Keratinocyte (primary cell): Measurements from ENCODE around the gene IRAK3. TPM values are rescaled to one million over a fixed set of nuclear protein-coding genes. Genes with fewer than 3 reads are reported as not detected.

Source experiments
- DNase-seq: peaks from one replicate; pipeline ENCODE4 v3.0.0-alpha.2; 2011; ENCODE audit warnings: low read depth, missing footprints, low spot score
- FAIRE-seq: peaks from 2 replicates; lab custom pipeline; 2011; peaks lifted over from hg19 to GRCh38; lab: Jason Lieb, UNC
- H2AFZ ChIP-seq: 2 replicates; pipeline ENCODE4 v1.6.0; 2012; ENCODE audit warnings: low read length, control low read depth, inconsistent platforms; ENCODE audit not compliant: control insufficient read depth
- H3K27ac ChIP-seq: 2 replicates; pipeline ENCODE4 v1.5.1; 2011; ENCODE audit warnings: low read length; ENCODE audit not compliant: control insufficient read depth, insufficient read depth
- H3K27me3 ChIP-seq: 3 replicates; pipeline ENCODE4 v1.6.0; 2011; ENCODE audit warnings: low read length; ENCODE audit not compliant: control insufficient read depth, insufficient read depth; ENCODE audit errors: extremely low read depth
- H3K36me3 ChIP-seq, 2 experiments: 2 replicates in 1 of 2; 3 replicates in 1 of 2; pipeline ENCODE4 v1.5.1; 2011; ENCODE audit warnings: low read length in 2 of 2, mild to moderate bottlenecking in 1 of 2; ENCODE audit not compliant: control insufficient read depth in 2 of 2, insufficient read depth in 2 of 2; ENCODE audit errors: extremely low read depth in 1 of 2
- H3K4me1 ChIP-seq: 3 replicates; pipeline ENCODE4 v1.5.1; 2011; ENCODE audit warnings: low read length; ENCODE audit not compliant: control insufficient read depth, insufficient read depth; ENCODE audit errors: extremely low read depth
- H3K4me2 ChIP-seq: 3 replicates; pipeline ENCODE4 v1.6.0; 2011; ENCODE audit warnings: low read depth, low read length; ENCODE audit not compliant: control insufficient read depth, insufficient read depth; ENCODE audit errors: extremely low read depth
- H3K4me3 ChIP-seq, 3 experiments: fragments of 200-600 bp in 1 of 3; sonication (generic) in 1 of 3; 2 replicates in 2 of 3; 3 replicates in 1 of 3; pipeline ENCODE4 v1.5.1; 2011 to 2016; ENCODE audit warnings: low read length in 3 of 3, mild to moderate bottlenecking in 3 of 3, control low read depth in 2 of 3, inconsistent platforms in 1 of 3, low read depth in 1 of 3, mixed read lengths in 1 of 3, mixed run types in 1 of 3, moderate library complexity in 1 of 3; ENCODE audit not compliant: control insufficient read depth in 2 of 3, insufficient read depth in 2 of 3; ENCODE audit errors: extremely low read depth in 1 of 3
- H3K79me2 ChIP-seq: 2 replicates; pipeline ENCODE4 v1.6.0; 2012; ENCODE audit warnings: low read length; ENCODE audit not compliant: control insufficient read depth, insufficient read depth
- H3K9ac ChIP-seq: 3 replicates; pipeline ENCODE4 v1.6.0; 2011; ENCODE audit warnings: low read length; ENCODE audit not compliant: control insufficient read depth, insufficient read depth; ENCODE audit errors: extremely low read depth
- H3K9me1 ChIP-seq: 3 replicates; pipeline ENCODE4 v1.6.0; 2011; ENCODE audit warnings: low read length; ENCODE audit not compliant: control insufficient read depth, insufficient read depth; ENCODE audit errors: extremely low read depth
- H3K9me3 ChIP-seq: 2 replicates; pipeline ENCODE4 v1.5.1; 2012; ENCODE audit warnings: low read depth, low read length; ENCODE audit not compliant: control insufficient read depth
- H4K20me1 ChIP-seq: 3 replicates; pipeline ENCODE4 v1.6.0; 2011; ENCODE audit warnings: low read length; ENCODE audit not compliant: control insufficient read depth, insufficient read depth; ENCODE audit errors: extremely low read depth
- CTCF ChIP-seq, 3 experiments: IDR thresholded peaks in 1 of 3; conservative IDR thresholded peaks in 1 of 3; optimal IDR thresholded peaks in 1 of 3; 2 replicates in 2 of 3; 3 replicates in 1 of 3; pipeline versions ENCODE3 to v1.5.1; 2011; ENCODE audit warnings: low read length in 3 of 3, mild to moderate bottlenecking in 3 of 3, moderate library complexity in 2 of 3, control low read depth in 1 of 3, inconsistent platforms in 1 of 3; ENCODE audit not compliant: insufficient read depth in 2 of 3; ENCODE audit errors: extremely low read depth in 1 of 3
- EZH2 ChIP-seq: IDR thresholded peaks from one replicate; pipeline ENCODE4 v1.6.1; 2012; ENCODE audit warnings: inconsistent platforms, mild to moderate bottlenecking, low read length, moderate library complexity
- dilution Hi-C: fragments of 300-500 bp; cut with MboI; formaldehyde crosslinking; loops from one replicate; pipeline ENCODE4 v1.7.0; 2020; ENCODE audit warnings: low sequenced_read_pairs; ENCODE audit not compliant: extremely low pct_ligation_motif_present
- polyA plus RNA-seq, 5 experiments: library from polyadenylated mRNA; depleted of rRNA in 3 of 5; stranded (reverse) in 3 of 5; stranded (forward) in 1 of 5; unstranded in 1 of 5; fragments of >200 nt; gene quantifications; 1 replicate in 1 of 5; 2 replicates in 3 of 5; 3 replicates in 1 of 5; pipeline versions ENCODE4 v1.2.1 to v1.2.3, GENCODE V29; 2011 to 2012; ENCODE audit warnings: missing spikeins in 2 of 5, low read depth in 1 of 5, low replicate concordance in 1 of 5

The IRAK3 gene
- polyA plus RNA-seq, 1 donor (not counting 4 experiments of a cell fraction or from before 2014, with no cell fraction given): 0.07 TPM

- dilution Hi-C loops: no loop called here
- no peak for DNase-seq
- FAIRE-seq: no peak
These were observed 46.2 kb upstream of the IRAK3 start for GRCh38 chr12:66142826-66143225.

GRCh38 chr12:66143868-66144267 is 45.1 kb upstream of the IRAK3 start:
- Histone ChIP-seq H3K9me1 (no peaks in the 10 kb centered on the region), H4K20me1 (no peaks in the 10 kb centered on the region), H3K4me3 (no peak overlapping the region), H3K36me3 (peaks cover 5 to 6% of the 10 kb centered on the region in 2 experiments), H2AFZ (no peak overlapping the region), H3K27ac (no peak overlapping the region), H3K9ac (no peak overlapping the region), H3K9me3 (peaks cover 3% of the 10 kb centered on the region), H3K4me1 (peaks cover 8% of the 10 kb centered on the region), H3K4me2 (no peak overlapping the region), H3K79me2 (no peaks in the 10 kb centered on the region), H3K27me3 (no peaks in the 10 kb centered on the region)
- TF ChIP-seq CTCF (optimal IDR thresholded peaks at IDR 0.05 in 1 of 3, IDR thresholded peaks at IDR 0.05 in 1 of 3, conservative IDR thresholded peaks at IDR 0.05 in 1 of 3; ENCODE audit: extremely low read depth in 1 of 3, insufficient read depth in 2 of 3, low read length in 3 of 3): no peak
- no peak for TF ChIP-seq EZH2
- dilution Hi-C loops: no loop called here
- DNase-seq: no peak
- FAIRE-seq: no peak

More at GRCh38 chr12:66142826-66143225, 46.2 kb upstream of the IRAK3 start:
- H4K20me1 ChIP-seq: no peaks in the 10 kb centered on the region
- H3K4me2 ChIP-seq: no peak overlapping the region
- H3K4me3 ChIP-seq: no peak overlapping the region
- peaks cover 8% of the 10 kb centered on the region for H3K4me1 ChIP-seq
- no peak overlapping the region for H2AFZ ChIP-seq
- H3K79me2 ChIP-seq: no peaks in the 10 kb centered on the region
- no peak overlapping the region for H3K27ac ChIP-seq
- peaks cover 6 to 11% of the 10 kb centered on the region in 2 experiments for H3K36me3 ChIP-seq
- no peak overlapping the region for H3K9ac ChIP-seq
- no peaks in the 10 kb centered on the region for H3K9me1 ChIP-seq
- no peaks in the 10 kb centered on the region for H3K27me3 ChIP-seq
- TF ChIP-seq EZH2: no peak
- TF ChIP-seq CTCF (optimal IDR thresholded peaks at IDR 0.05 in 1 of 3, IDR thresholded peaks at IDR 0.05 in 1 of 3, conservative IDR thresholded peaks at IDR 0.05 in 1 of 3; ENCODE audit: extremely low read depth in 1 of 3, insufficient read depth in 2 of 3, low read length in 3 of 3): no peak
- H3K9me3 ChIP-seq: peaks cover 3% of the 10 kb centered on the region
